ENCODE results near the gene LURAP1L.

The LURAP1L gene

GRCh38 chr9:12774861-12775678, at the start of gene LURAP1L:
LURAP1L (plus strand) TSS chr9:12775020; CDS start chr9:12775716, 696 bp downstream.
- DNase-seq: no peak

GRCh38 chr9:12726795-12727194, 48.0 kb upstream of the LURAP1L start:
- DNase-seq: no peak

- no peak for DNase-seq
Measured at GRCh38 chr9:12730198-12730597, 44.6 kb upstream of the LURAP1L start.

- DNase-seq: no peak
Measured at GRCh38 chr9:12730927-12731326, 43.9 kb upstream of the LURAP1L start.

- no peak for DNase-seq
Measured at GRCh38 chr9:12732971-12733370, 41.8 kb upstream of the LURAP1L start.

GRCh38 chr9:12735665-12736064, 39.2 kb upstream of the LURAP1L start:
- DNase-seq: no peak

GRCh38 chr9:12737871-12738270, 36.9 kb upstream of the LURAP1L start:
- no peak for DNase-seq

- DNase-seq: no peak
Measured at GRCh38 chr9:12739014-12739652, 35.7 kb upstream of the LURAP1L start.

- no peak for DNase-seq
Measured at GRCh38 chr9:12740845-12741244, 34.0 kb upstream of the LURAP1L start.

GRCh38 chr9:12748016-12748415, 26.8 kb upstream of the LURAP1L start:
- DNase-seq: no peak

GRCh38 chr9:12748954-12749353, 25.9 kb upstream of the LURAP1L start:
- no peak for DNase-seq

- DNase-seq: no peak
Measured at GRCh38 chr9:12753931-12754330, 20.9 kb upstream of the LURAP1L start.

- DNase-seq: no peak
Measured at GRCh38 chr9:12759761-12760160, 15.1 kb upstream of the LURAP1L start.

GRCh38 chr9:12760758-12761157, 14.1 kb upstream of the LURAP1L start:
- no peak for DNase-seq

GRCh38 chr9:12764150-12764549, 10.7 kb upstream of the LURAP1L start:
- no peak for DNase-seq

GRCh38 chr9:12765088-12765798, 9.6 kb upstream of the LURAP1L start:
- DNase-seq: no peak

- DNase-seq: no peak
Measured at GRCh38 chr9:12766357-12766756, 8.5 kb upstream of the LURAP1L start.

- DNase-seq: no peak
Measured at GRCh38 chr9:12770261-12770660, 4.6 kb upstream of the LURAP1L start.

GRCh38 chr9:12771891-12772290, 2.9 kb upstream of the LURAP1L start:
- no peak for DNase-seq

- no peak for DNase-seq
Measured at GRCh38 chr9:12773562-12773961, 1.3 kb upstream of the LURAP1L start.

- no peak for DNase-seq
Measured at GRCh38 chr9:12775679-12776512, 1.1 kb downstream of the LURAP1L start.

GRCh38 chr9:12776513-12777055, 1.8 kb downstream of the LURAP1L start:
- DNase-seq: no peak
